ENCODE measurements around the gene PHF21A.
A peak's percentile ranks its signal among the peaks of the same experiment; 100 is the strongest.

PHF21A gene

GRCh38 chr11:45973601-45974000 is 147.7 kb downstream of the PHF21A start:
- no peak overlapping the region for H3K27ac ChIP-seq
- TF ChIP-seq ZFX (IDR thresholded peaks at IDR 0.05): no peak
- TF ChIP-seq CTCF (conservative IDR thresholded peaks at IDR 0.05): no peak

DNA sequence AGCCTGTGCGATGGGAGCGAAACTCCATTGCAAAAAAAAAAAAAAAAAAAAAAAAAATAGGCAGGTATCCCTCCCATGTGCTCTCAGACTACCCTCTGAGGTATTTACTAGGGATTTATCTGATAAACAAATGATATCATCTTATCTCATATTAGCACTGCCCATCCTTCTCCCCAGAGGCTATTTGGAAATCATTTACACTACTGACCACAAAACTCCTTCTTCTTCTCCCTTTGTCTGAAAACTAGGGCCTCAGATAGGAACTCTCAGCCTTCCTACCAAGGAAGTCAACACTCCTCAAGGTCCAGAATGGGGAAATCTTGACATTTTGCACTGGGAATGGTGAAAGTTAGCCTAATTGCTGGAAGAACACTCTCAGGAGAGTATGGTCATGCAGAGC is 152.4 kb downstream of the PHF21A start:
- no peak overlapping the region for H3K27ac ChIP-seq
- TF ChIP-seq ZFX (IDR thresholded peaks at IDR 0.05): no peak
- no peak for TF ChIP-seq CTCF (conservative IDR thresholded peaks at IDR 0.05)

- H3K27ac ChIP-seq: no peak overlapping the region
- TF ChIP-seq CTCF (conservative IDR thresholded peaks at IDR 0.05) (no peak), ZFX (IDR thresholded peaks at IDR 0.05) (no peak)
Observed at GRCh38 chr11:45967506-45967905, 153.7 kb downstream of the PHF21A start.

- TF ChIP-seq CTCF (conservative IDR thresholded peaks at IDR 0.05) (peak; percentile 97), ZFX (IDR thresholded peaks at IDR 0.05) (no peak)
- H3K27ac ChIP-seq: no peak overlapping the region
Observed at GRCh38 chr11:45964911-45965389, 156.3 kb downstream of the PHF21A start.

DNA sequence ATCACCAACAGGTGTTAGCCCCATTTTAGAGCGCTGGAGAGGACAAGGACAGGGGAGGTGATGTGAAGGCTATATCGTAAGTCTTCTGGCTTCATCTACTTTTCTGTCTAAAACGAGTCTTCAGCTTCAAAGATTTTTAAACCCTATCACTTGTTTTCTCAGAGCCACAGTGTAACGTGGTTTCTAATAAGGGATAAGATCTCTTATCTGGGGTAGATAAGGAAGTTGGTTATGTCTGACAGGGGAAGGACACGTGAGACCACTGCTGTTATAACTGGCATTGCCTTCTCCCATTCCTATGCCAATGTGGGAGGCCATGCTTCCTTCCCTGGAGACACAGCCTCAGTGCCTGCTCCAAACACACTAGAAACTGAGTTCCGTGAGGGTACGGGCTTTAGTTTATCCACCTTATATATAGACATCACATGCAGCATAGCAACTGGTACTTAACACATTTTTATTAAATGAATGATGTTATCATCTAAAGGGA is 159.5 kb downstream of the PHF21A start:
- no peak overlapping the region for H3K27ac ChIP-seq
- TF ChIP-seq CTCF (conservative IDR thresholded peaks at IDR 0.05) (no peak), ZFX (IDR thresholded peaks at IDR 0.05) (no peak)

- TF ChIP-seq ZFX (IDR thresholded peaks at IDR 0.05): no peak
- no peak for TF ChIP-seq CTCF (conservative IDR thresholded peaks at IDR 0.05)
- H3K27ac ChIP-seq: no peak overlapping the region
Observed at GRCh38 chr11:45960387-45961095, 160.7 kb downstream of the PHF21A start.

GRCh38 chr11:45959851-45960250 is 161.4 kb downstream of the PHF21A start:
- H3K27ac ChIP-seq: no peak overlapping the region
- TF ChIP-seq ZFX (IDR thresholded peaks at IDR 0.05): no peak

DNA sequence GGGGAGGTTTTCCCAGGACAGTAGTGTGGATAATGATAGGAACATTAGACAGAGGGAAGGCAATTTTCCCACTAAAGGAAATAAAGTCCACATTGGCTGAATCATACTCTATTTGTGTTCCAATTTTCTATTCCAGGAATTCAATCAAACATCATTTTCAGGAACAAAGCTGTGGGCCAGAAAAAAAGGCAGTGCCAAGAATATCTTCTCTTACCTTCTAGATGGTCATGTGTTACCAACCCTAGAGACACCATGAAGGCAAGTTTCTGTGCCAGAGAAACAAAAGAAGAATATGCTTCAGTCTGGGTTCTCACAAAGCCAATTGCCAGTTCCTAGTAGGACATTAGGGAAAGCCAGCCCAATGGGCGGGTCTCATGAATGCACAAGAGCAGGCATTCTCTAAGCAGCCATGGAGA is 171.3 kb downstream of the PHF21A start:
- no peak overlapping the region for H3K27ac ChIP-seq
- TF ChIP-seq CTCF (conservative IDR thresholded peaks at IDR 0.05): no peak
- TF ChIP-seq ZFX (IDR thresholded peaks at IDR 0.05): no peak
